Natural killer cell (primary cell): ENCODE results near the gene AP3B1. TPM values are rescaled to one million over a fixed set of nuclear protein-coding genes. Genes with fewer than 3 reads are reported as not detected.

Source experiments
- ATAC-seq, 3 donors: fragments of 150-1000 bp in 2 of 3; fragments of 200-7000 bp in 1 of 3; cut with Tn5 transposase; 1 replicate in 1 of 3; 2 replicates in 2 of 3; pipeline ENCODE4 v1.10.0; 2021; ENCODE audit warnings: mild to moderate bottlenecking in 2 of 3, moderate library complexity in 2 of 3
- DNase-seq, 2 donors: peaks; one replicate each; pipeline versions ENCODE4 v3.0.0 to v3.0.0-alpha.2; 2013 to 2021; ENCODE audit warnings: mixed read lengths in 1 of 2
- H3K27ac ChIP-seq: one replicate; pipeline ENCODE4 v1.5.1; 2013; ENCODE audit warnings: mild to moderate bottlenecking, low read length
- H3K27me3 ChIP-seq: one replicate; pipeline ENCODE4 v1.6.1; 2013; ENCODE audit warnings: low read length; ENCODE audit not compliant: control insufficient read depth, insufficient read depth
- H3K36me3 ChIP-seq: one replicate; pipeline ENCODE4 v1.6.1; 2013; ENCODE audit warnings: low read length; ENCODE audit not compliant: control insufficient read depth, insufficient read depth
- H3K4me1 ChIP-seq: one replicate; pipeline ENCODE4 v1.6.1; 2013; ENCODE audit warnings: low read length; ENCODE audit not compliant: control insufficient read depth, insufficient read depth
- H3K4me3 ChIP-seq: one replicate; pipeline ENCODE4 v1.5.1; 2013; ENCODE audit warnings: low read length
- H3K9me3 ChIP-seq: one replicate; pipeline ENCODE4 v1.6.1; 2013; ENCODE audit warnings: low read length; ENCODE audit not compliant: control insufficient read depth, insufficient read depth
- H3K27ac Mint-ChIP-seq, 2 donors: one replicate each; pipeline ENCODE4 v1.8.0; 2022; ENCODE audit warnings: mild to moderate bottlenecking in 2 of 2, mixed read lengths in 2 of 2, moderate library complexity in 1 of 2
- H3K27me3 Mint-ChIP-seq, 2 donors: one replicate each; pipeline ENCODE4 v1.8.0; 2022; ENCODE audit warnings: low read depth in 2 of 2, mixed read lengths in 2 of 2
- H3K36me3 Mint-ChIP-seq: one replicate; pipeline ENCODE4 v1.8.0; 2022; ENCODE audit warnings: mixed read lengths
- H3K4me1 Mint-ChIP-seq, 2 donors: one replicate each; pipeline ENCODE4 v1.8.0; 2022; ENCODE audit warnings: mixed read lengths in 2 of 2
- H3K4me3 Mint-ChIP-seq: one replicate; pipeline ENCODE4 v1.8.0; 2022; ENCODE audit warnings: mild to moderate bottlenecking, moderate library complexity, mixed read lengths
- H3K9me3 Mint-ChIP-seq, 2 donors: one replicate each; pipeline ENCODE4 v1.8.0; 2022; ENCODE audit warnings: mixed read lengths in 2 of 2
- CTCF ChIP-seq: fragments of 200-600 bp; IDR thresholded peaks from one replicate; pipeline ENCODE4 v1.8.0; 2022; ENCODE audit warnings: antibody characterized with exemption
- WGBS: methylation state at CpG from one replicate; pipeline ENCODE4 v1.1.7; 2013; ENCODE audit warnings: missing lambda C conversion rate; ENCODE audit not compliant: insufficient coverage; 5-methylcytosine and 5-hydroxymethylcytosine counted together
- intact Hi-C: fragments of 100-400 bp; cut with micrococcal nuclease; formaldehyde crosslinking; loops from one replicate; pipeline ENCODE4 v1.14.2; 2022
- total RNA-seq, 4 donors: library from RNA; stranded (reverse); fragments of 120-200 nt in 1 of 4; gene quantifications; one replicate each; pipeline versions ENCODE4 v1.2.3 to v1.2.4, GENCODE V29; 2013 to 2022

AP3B1 gene
- total RNA-seq, 3 donors from 2014 or later (not counting 1 experiment from before 2014, with no cell fraction given): 48.5 to 58.2 (median 56.2) TPM

- Mint-ChIP-seq H3K4me3 (peak overlapping the region; percentile 100), H3K27ac (peak overlapping the region; percentile 99), H3K4me1 (peaks cover 54% of the 10 kb centered on the region in 2 donors), H3K9me3 (no peaks in the 10 kb centered on the region), H3K27me3 (no peaks in the 10 kb centered on the region), H3K36me3 (peaks cover 6% of the 10 kb centered on the region)
- no peak for TF ChIP-seq CTCF
- intact Hi-C loops: loop anchor here (1.0 to 10.0 kb wide), 2 partner anchors 66 to 691 kb away; partner anchors contain the start of genes ARSB and SCAMP1
- H3K4me1 ChIP-seq: peaks cover 13% of the 10 kb centered on the region
- no peaks in the 10 kb centered on the region for H3K36me3 ChIP-seq
- no peaks in the 10 kb centered on the region for H3K9me3 ChIP-seq
- peak overlapping the region; percentile 99 for H3K27ac ChIP-seq
- H3K27me3 ChIP-seq: no peaks in the 10 kb centered on the region
- under 1% methylated on average over 6 of the region's 6 CpGs for WGBS
- no peak for DNase-seq
- peak overlapping the region; percentile 100 for H3K4me3 ChIP-seq
- peak in 1 of 3 donors; percentile 1 for ATAC-seq
Observed at GRCh38 chr5:78293851-78294247, 649 bp downstream of the AP3B1 start.

GRCh38 chr5:78291687-78292086 is 2.8 kb downstream of the AP3B1 start:
- peaks cover 13% of the 10 kb centered on the region for H3K4me1 ChIP-seq
- no peaks in the 10 kb centered on the region for H3K27me3 Mint-ChIP-seq
- ATAC-seq: no peak
- DNase-seq: no peak
- peaks cover 6% of the 10 kb centered on the region for H3K36me3 Mint-ChIP-seq
- intact Hi-C loops: loop anchor here (10.0 kb wide), 1 partner anchor 693 kb away; the partner anchor contains the start of gene ARSB
- no peaks in the 10 kb centered on the region for H3K36me3 ChIP-seq
- peak overlapping the region; percentile 68 for H3K4me3 Mint-ChIP-seq
- peaks cover 55 to 57% of the 10 kb centered on the region in 2 donors for H3K4me1 Mint-ChIP-seq
- no peaks in the 10 kb centered on the region for H3K27me3 ChIP-seq
- no peak for TF ChIP-seq CTCF
- no peaks in the 10 kb centered on the region for H3K9me3 Mint-ChIP-seq
- no peak overlapping the region for H3K27ac ChIP-seq
- H3K4me3 ChIP-seq: no peak overlapping the region
- WGBS: 100% methylated on average over 1 of the region's 2 CpGs
- no peaks in the 10 kb centered on the region for H3K9me3 ChIP-seq
- peak overlapping the region in 1 of 2 donors; percentile 45 for H3K27ac Mint-ChIP-seq

- no peak for DNase-seq
- 94% methylated on average over 2 of the region's 2 CpGs for WGBS
- Mint-ChIP-seq H3K27me3 (no peaks in the 10 kb centered on the region), H3K36me3 (peaks cover 5% of the 10 kb centered on the region), H3K4me3 (no peak overlapping the region), H3K27ac (peak overlapping the region in 1 of 2 donors; percentile 17), H3K4me1 (peaks cover 62 to 64% of the 10 kb centered on the region in 2 donors), H3K9me3 (no peaks in the 10 kb centered on the region)
- peaks cover 10% of the 10 kb centered on the region for H3K4me1 ChIP-seq
- no peak for TF ChIP-seq CTCF
- intact Hi-C loops: loop anchor here (10.0 kb wide), 1 partner anchor 695 kb away; the partner anchor contains the start of gene ARSB
- no peak for ATAC-seq
- no peaks in the 10 kb centered on the region for H3K27me3 ChIP-seq
- no peak overlapping the region for H3K27ac ChIP-seq
- no peaks in the 10 kb centered on the region for H3K36me3 ChIP-seq
- no peak overlapping the region for H3K4me3 ChIP-seq
- no peaks in the 10 kb centered on the region for H3K9me3 ChIP-seq
Observed at GRCh38 chr5:78289911-78290310, 4.6 kb downstream of the AP3B1 start.

- intact Hi-C loops: no loop called here
- 100% methylated on average over 1 of the region's 3 CpGs for WGBS
- no peak for ATAC-seq
- no peak for TF ChIP-seq CTCF
- H3K4me1 Mint-ChIP-seq: peaks cover 57 to 62% of the 10 kb centered on the region in 2 donors
- no peaks in the 10 kb centered on the region for H3K36me3 Mint-ChIP-seq
- no peak overlapping the region for H3K4me3 ChIP-seq
- no peak for DNase-seq
- no peaks in the 10 kb centered on the region for H3K36me3 ChIP-seq
- no peaks in the 10 kb centered on the region for H3K9me3 ChIP-seq
- H3K27ac Mint-ChIP-seq: no peak overlapping the region
- H3K27me3 Mint-ChIP-seq: no peaks in the 10 kb centered on the region
- H3K4me1 ChIP-seq: peaks cover 4% of the 10 kb centered on the region
- H3K9me3 Mint-ChIP-seq: no peaks in the 10 kb centered on the region
- H3K4me3 Mint-ChIP-seq: no peak overlapping the region
- H3K27me3 ChIP-seq: no peaks in the 10 kb centered on the region
- no peak overlapping the region for H3K27ac ChIP-seq
Observed at GRCh38 chr5:78288246-78288645, 6.3 kb downstream of the AP3B1 start.
